Lower lobe of right lung (tissue), 2 donors: ENCODE results near the gene SBF1. TPM values are rescaled to one million over a fixed set of nuclear protein-coding genes. Genes with fewer than 3 reads are reported as not detected.

Experiments
- ATAC-seq, 2 donors: fragments of 200-7000 bp; cut with Tn5 transposase; one replicate each; pipeline ENCODE4 v1.9.1; 2020 to 2022; ENCODE audit warnings: mild to moderate bottlenecking in 2 of 2, moderate library complexity in 2 of 2
- DNase-seq: peaks from one replicate; pipeline ENCODE4 v3.0.0-alpha.2; 2020
- H3K27ac ChIP-seq: fragments of 200-600 bp; one replicate; pipeline ENCODE4 v1.8.0; 2022
- H3K27me3 ChIP-seq: fragments of 200-600 bp; one replicate; pipeline ENCODE4 v1.8.0; 2022; ENCODE audit warnings: low read depth
- H3K36me3 ChIP-seq: fragments of 200-600 bp; one replicate; pipeline ENCODE4 v1.8.0; 2022; ENCODE audit warnings: mild to moderate bottlenecking
- H3K4me1 ChIP-seq: fragments of 200-600 bp; one replicate; pipeline ENCODE4 v1.8.0; 2022
- H3K4me3 ChIP-seq: fragments of 200-600 bp; one replicate; pipeline ENCODE4 v1.8.0; 2022; ENCODE audit warnings: mild to moderate bottlenecking
- H3K9me3 ChIP-seq: fragments of 200-600 bp; one replicate; pipeline ENCODE4 v1.8.0; 2022
- intact Hi-C: fragments of 100-400 bp; cut with DNase I; formaldehyde crosslinking; loops from one replicate; pipeline ENCODE4 v1.11.0; 2022
- total RNA-seq: library from RNA; stranded (reverse); fragmentation: NEBNext Ultra II Directional; extraction: Animal tissue kit (Norgen Biotek cat#: 25700); gene quantifications from one replicate; pipeline ENCODE4 v1.2.1, GENCODE V29; 2021
- TF ChIP-seq, protein P1 (sequence below): fragments of 200-600 bp; IDR thresholded peaks from one replicate; pipeline ENCODE4 v1.8.0; 2022; ENCODE audit warnings: antibody characterized with exemption, mild to moderate bottlenecking
- donor health status: DM: no; HTN: yes; CAD: no; lungs with severe emphysema.

The SBF1 gene
- total RNA-seq, 1 donor from 2014 or later = 59.0 TPM

DNA sequence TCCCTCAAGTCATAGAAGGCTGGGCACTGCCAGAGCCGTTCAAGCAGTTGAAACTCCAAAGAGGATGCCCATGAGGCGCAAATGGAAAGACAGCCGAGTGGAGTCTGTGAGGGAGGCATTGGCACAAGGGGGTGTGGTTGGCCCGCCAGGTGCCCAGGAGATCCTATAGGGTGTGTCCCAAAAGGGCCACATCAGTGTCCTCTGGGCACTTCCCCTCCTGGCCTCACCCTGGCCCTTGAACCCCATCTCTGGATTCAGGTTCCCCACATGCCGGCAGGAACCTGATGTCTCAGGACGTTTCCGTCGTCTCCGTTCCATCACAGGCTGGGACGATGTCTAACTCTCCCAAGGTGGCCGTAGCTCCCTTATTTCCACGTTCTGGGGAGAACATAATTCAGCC is 54.3 kb downstream of the SBF1 start:
- H3K4me3 ChIP-seq = no peak overlapping the region
- no peaks in the 10 kb centered on the region for H3K27me3 ChIP-seq
- H3K4me1 ChIP-seq = no peaks in the 10 kb centered on the region
- no peak for DNase-seq
- H3K36me3 ChIP-seq = peaks cover 100% of the 10 kb centered on the region
- H3K27ac ChIP-seq = no peak overlapping the region
- H3K9me3 ChIP-seq = no peaks in the 10 kb centered on the region
- no peak for ATAC-seq
- intact Hi-C loops = no loop called here
- TF ChIP-seq, protein P1, sequence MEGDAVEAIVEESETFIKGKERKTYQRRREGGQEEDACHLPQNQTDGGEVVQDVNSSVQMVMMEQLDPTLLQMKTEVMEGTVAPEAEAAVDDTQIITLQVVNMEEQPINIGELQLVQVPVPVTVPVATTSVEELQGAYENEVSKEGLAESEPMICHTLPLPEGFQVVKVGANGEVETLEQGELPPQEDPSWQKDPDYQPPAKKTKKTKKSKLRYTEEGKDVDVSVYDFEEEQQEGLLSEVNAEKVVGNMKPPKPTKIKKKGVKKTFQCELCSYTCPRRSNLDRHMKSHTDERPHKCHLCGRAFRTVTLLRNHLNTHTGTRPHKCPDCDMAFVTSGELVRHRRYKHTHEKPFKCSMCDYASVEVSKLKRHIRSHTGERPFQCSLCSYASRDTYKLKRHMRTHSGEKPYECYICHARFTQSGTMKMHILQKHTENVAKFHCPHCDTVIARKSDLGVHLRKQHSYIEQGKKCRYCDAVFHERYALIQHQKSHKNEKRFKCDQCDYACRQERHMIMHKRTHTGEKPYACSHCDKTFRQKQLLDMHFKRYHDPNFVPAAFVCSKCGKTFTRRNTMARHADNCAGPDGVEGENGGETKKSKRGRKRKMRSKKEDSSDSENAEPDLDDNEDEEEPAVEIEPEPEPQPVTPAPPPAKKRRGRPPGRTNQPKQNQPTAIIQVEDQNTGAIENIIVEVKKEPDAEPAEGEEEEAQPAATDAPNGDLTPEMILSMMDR = no peak

- H3K27me3 ChIP-seq = no peaks in the 10 kb centered on the region
- TF ChIP-seq, protein P1 = no peak
- no peak overlapping the region for H3K4me3 ChIP-seq
- DNase-seq (no peak), ATAC-seq (no peak)
- H3K36me3 ChIP-seq = peaks cover 100% of the 10 kb centered on the region
- H3K4me1 ChIP-seq = no peaks in the 10 kb centered on the region
- H3K9me3 ChIP-seq = no peaks in the 10 kb centered on the region
- intact Hi-C loops = no loop called here
- no peak overlapping the region for H3K27ac ChIP-seq
Observed at GRCh38 chr22:50420015-50420414, 54.8 kb downstream of the SBF1 start.

- no peaks in the 10 kb centered on the region for H3K4me1 ChIP-seq
- intact Hi-C loops = no loop called here
- DNase-seq (no peak), ATAC-seq (no peak)
- no peak overlapping the region for H3K27ac ChIP-seq
- H3K9me3 ChIP-seq = no peaks in the 10 kb centered on the region
- peaks cover 100% of the 10 kb centered on the region for H3K36me3 ChIP-seq
- TF ChIP-seq, protein P1 = no peak
- H3K4me3 ChIP-seq = no peak overlapping the region
- H3K27me3 ChIP-seq = no peaks in the 10 kb centered on the region
Observed at GRCh38 chr22:50419116-50419515, 55.7 kb downstream of the SBF1 start.

DNA sequence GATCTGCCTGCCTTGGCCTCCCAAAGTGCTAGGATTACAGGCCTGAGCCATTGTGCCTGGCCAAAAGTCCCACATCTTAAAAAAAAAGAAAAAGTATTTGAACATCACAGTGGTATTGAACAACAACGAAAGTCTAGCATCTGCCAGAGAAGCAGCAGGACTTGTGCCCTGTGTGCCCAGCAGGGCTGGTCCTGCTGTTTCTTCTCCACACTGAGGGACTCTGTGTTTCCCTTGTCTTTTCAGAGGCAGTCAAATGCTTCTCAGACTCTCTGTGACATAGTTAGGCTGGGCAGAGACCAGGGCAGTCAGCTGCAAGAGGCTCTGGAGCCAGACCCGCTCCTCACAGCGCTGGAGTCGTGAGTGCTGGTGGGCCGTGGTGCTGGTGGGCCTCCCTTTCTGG is 56.2 kb downstream of the SBF1 start:
- H3K4me3 ChIP-seq = no peak overlapping the region
- no peaks in the 10 kb centered on the region for H3K9me3 ChIP-seq
- no peaks in the 10 kb centered on the region for H3K4me1 ChIP-seq
- H3K27ac ChIP-seq = no peak overlapping the region
- TF ChIP-seq, protein P1 = no peak
- ATAC-seq = no peak
- intact Hi-C loops = no loop called here
- no peak for DNase-seq
- H3K36me3 ChIP-seq = peaks cover 100% of the 10 kb centered on the region
- H3K27me3 ChIP-seq = no peaks in the 10 kb centered on the region

DNA sequence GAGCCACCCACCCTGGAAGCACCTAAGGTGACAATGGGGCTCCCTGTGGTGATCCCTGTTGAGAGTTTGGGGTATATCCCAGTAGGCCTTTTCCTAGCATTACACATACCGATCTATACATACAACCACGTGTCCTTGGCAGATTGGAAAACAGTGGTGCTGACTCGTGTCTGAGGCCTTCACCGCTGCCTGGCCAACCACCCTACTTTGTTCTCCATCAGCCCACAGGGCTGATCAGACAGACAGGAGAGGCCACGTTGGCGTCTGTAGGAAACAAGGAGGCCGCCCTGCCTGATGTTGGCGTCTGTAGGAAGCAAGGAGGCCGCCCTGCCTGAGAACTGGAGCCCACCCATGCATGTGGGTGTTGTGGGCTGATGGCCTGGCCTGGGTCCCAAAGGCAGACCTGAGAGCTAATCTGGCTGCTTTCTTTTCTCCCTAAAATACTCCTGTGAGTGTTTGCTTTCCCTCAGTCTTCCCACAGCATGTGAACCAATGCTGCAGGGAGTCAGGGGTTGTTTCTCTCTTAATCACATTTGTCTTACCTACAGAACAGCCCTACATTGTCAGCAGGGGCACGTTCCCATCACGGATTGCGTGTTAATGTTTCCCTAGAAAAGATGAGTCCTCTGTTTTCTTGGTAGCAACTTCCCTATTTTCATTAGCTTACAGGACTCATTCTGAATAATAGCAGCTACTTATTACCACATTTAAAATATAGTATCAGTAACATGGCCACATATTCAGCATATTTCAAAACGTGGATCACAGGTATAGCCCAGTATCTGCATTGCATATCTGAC is 57.2 kb downstream of the SBF1 start:
- DNase-seq = no peak
- Histone ChIP-seq H3K27ac (no peak overlapping the region), H3K9me3 (no peaks in the 10 kb centered on the region), H3K36me3 (peaks cover 93% of the 10 kb centered on the region), H3K4me3 (no peak overlapping the region), H3K27me3 (no peaks in the 10 kb centered on the region), H3K4me1 (no peaks in the 10 kb centered on the region)
- intact Hi-C loops = no loop called here
- peak in 1 of 2 donors; percentile 4 for ATAC-seq
- TF ChIP-seq, protein P1 = no peak
